ENCODE measurements around the gene SEMA4D.
"Not testable (repeated sequence)": the region's sequence is repeated elsewhere in the genome, so short reads cannot be mapped to it uniquely, and the experiment has no call there.

The SEMA4D gene

GRCh38 chr9:89480825-89481537 is 16.9 kb downstream of the SEMA4D start:
- DNase-seq, result no peak

- not testable (repeated sequence) for DNase-seq
These were observed 17.5 kb downstream of the SEMA4D start for GRCh38 chr9:89480372-89480771.

- DNase-seq, result not testable (repeated sequence)
These were observed 18.3 kb downstream of the SEMA4D start for GRCh38 chr9:89479669-89480011.

GRCh38 chr9:89478821-89479668 is 18.9 kb downstream of the SEMA4D start:
- no peak for DNase-seq

GRCh38 chr9:89477811-89478630 is 19.9 kb downstream of the SEMA4D start:
- DNase-seq, result peak; percentile 90

GRCh38 chr9:89477384-89477783 is 20.5 kb downstream of the SEMA4D start:
- no peak for DNase-seq

GRCh38 chr9:89476546-89476945 is 21.4 kb downstream of the SEMA4D start:
- no peak for DNase-seq

GRCh38 chr9:89475891-89476440 is 21.9 kb downstream of the SEMA4D start:
- no peak for DNase-seq

- no peak for DNase-seq
These were observed 23.0 kb downstream of the SEMA4D start for GRCh38 chr9:89474939-89475338.

- DNase-seq, result peak; percentile 5
These were observed 24.0 kb downstream of the SEMA4D start for GRCh38 chr9:89473762-89474469.

- DNase-seq, result not testable (repeated sequence)
These were observed 26.1 kb downstream of the SEMA4D start for GRCh38 chr9:89471796-89472320.

- no peak for DNase-seq
These were observed 26.5 kb downstream of the SEMA4D start for GRCh38 chr9:89471390-89471789.

- DNase-seq, result no peak
These were observed 27.6 kb downstream of the SEMA4D start for GRCh38 chr9:89470224-89470839.

GRCh38 chr9:89469003-89469402 is 28.9 kb downstream of the SEMA4D start:
- no peak for DNase-seq

- DNase-seq, result no peak
These were observed 29.5 kb downstream of the SEMA4D start for GRCh38 chr9:89468281-89468960.

- DNase-seq, result no peak
These were observed 30.7 kb downstream of the SEMA4D start for GRCh38 chr9:89467278-89467625.

- no peak for DNase-seq
These were observed 31.2 kb downstream of the SEMA4D start for GRCh38 chr9:89466451-89467277.

- DNase-seq, result no peak
These were observed 32.1 kb downstream of the SEMA4D start for GRCh38 chr9:89465726-89466308.

GRCh38 chr9:89465001-89465451 is 32.9 kb downstream of the SEMA4D start:
- DNase-seq, result no peak

All from NCI-H226 (cell line).